ENCODE data around the gene SLC12A6. TPM values are rescaled to one million over a fixed set of nuclear protein-coding genes. Genes with fewer than 3 reads are reported as not detected.

The SLC12A6 gene
- total RNA-seq, result 25.0 and 29.6 TPM in 2 replicates

GRCh38 chr15:34337557-34338306 lies at the start of gene SLC12A6:
Gene SLC12A6 (minus strand): TSS chr15:34337781. CDS start chr15:34336680, 1,101 bp downstream.

GRCh38 chr15:34367101-34368081 lies 29.8 kb upstream of the SLC12A6 start, which contains the start of gene LPCAT4:
Gene LPCAT4 (minus strand): TSS chr15:34367196. CDS start chr15:34367100, 96 bp downstream.

GRCh38 chr15:34342737-34343575 lies 5.4 kb upstream of the SLC12A6 start, which contains the start of the genes NOP10 and NUTM1:
Gene NOP10 (minus strand): TSS chr15:34343136. CDS start chr15:34343073, 63 bp downstream.
Gene NUTM1 (plus strand): TSS chr15:34343315. CDS start chr15:34343697, 382 bp downstream.

GRCh38 chr15:34209421-34210282 lies 127.9 kb downstream of the SLC12A6 start, which contains the start of gene KATNBL1:
Gene KATNBL1 (minus strand): TSS chr15:34210096. CDS start chr15:34163676, 46,420 bp downstream.

Other genes with a start within 250 kb of the SLC12A6 start
- 28.6 and 31.2 TPM in 2 replicates for gene EMC7, start 235.9 kb downstream of the SLC12A6 start, total RNA-seq
- gene PGBD4, start 235.7 kb downstream of the SLC12A6 start, total RNA-seq, result 1.1 and 1.2 TPM in 2 replicates
- gene KATNBL1, start 127.7 kb downstream of the SLC12A6 start, total RNA-seq, result 30.7 and 35.0 TPM in 2 replicates
- 114 and 148 TPM in 2 replicates for gene EMC4, start 112.8 kb downstream of the SLC12A6 start, total RNA-seq
- 119 and 201 TPM in 2 replicates for gene NOP10, start 5.4 kb upstream of the SLC12A6 start, total RNA-seq
- gene NUTM1, start 5.5 kb upstream of the SLC12A6 start, total RNA-seq, result not detected in 2 replicates
- gene LPCAT4, start 29.4 kb upstream of the SLC12A6 start, total RNA-seq, result 2.8 and 3.3 TPM in 2 replicates
- gene GOLGA8A, start 100.0 kb upstream of the SLC12A6 start, total RNA-seq, result 7.3 and 8.0 TPM in 2 replicates
- gene GOLGA8B, start 245.9 kb upstream of the SLC12A6 start, total RNA-seq, result 9.5 and 18.9 TPM in 2 replicates

Data from dermis lymphatic vessel endothelial cell (primary cell).